ENCODE data around the gene PFKFB1. TPM values are rescaled to one million over a fixed set of nuclear protein-coding genes. Genes with fewer than 3 reads are reported as not detected.

The PFKFB1 gene
- total RNA-seq, 1 donor from 2014 or later, result 0.77 TPM

- no peaks in the 10 kb centered on the region for H3K4me1 Mint-ChIP-seq (ENCODE audit: low read depth)
- DNase-seq (ENCODE audit: low spot score, unreplicated experiment), result no peak
- H3K27me3 Mint-ChIP-seq, result no peaks in the 10 kb centered on the region
- H3K9me3 Mint-ChIP-seq (ENCODE audit: low read depth), result peaks cover 7% of the 10 kb centered on the region
- no peak for TF ChIP-seq CTCF (IDR thresholded peaks at IDR 0.05; ENCODE audit: unreplicated experiment)
- no peak overlapping the region for H3K4me3 Mint-ChIP-seq (ENCODE audit: low read depth)
- H3K27ac Mint-ChIP-seq, result no peak overlapping the region
- peaks cover 9% of the 10 kb centered on the region for H3K36me3 Mint-ChIP-seq (ENCODE audit: insufficient read depth)
Observed at GRCh38 chrX:54933150-54933826, 60.7 kb downstream of the PFKFB1 start.

DNA sequence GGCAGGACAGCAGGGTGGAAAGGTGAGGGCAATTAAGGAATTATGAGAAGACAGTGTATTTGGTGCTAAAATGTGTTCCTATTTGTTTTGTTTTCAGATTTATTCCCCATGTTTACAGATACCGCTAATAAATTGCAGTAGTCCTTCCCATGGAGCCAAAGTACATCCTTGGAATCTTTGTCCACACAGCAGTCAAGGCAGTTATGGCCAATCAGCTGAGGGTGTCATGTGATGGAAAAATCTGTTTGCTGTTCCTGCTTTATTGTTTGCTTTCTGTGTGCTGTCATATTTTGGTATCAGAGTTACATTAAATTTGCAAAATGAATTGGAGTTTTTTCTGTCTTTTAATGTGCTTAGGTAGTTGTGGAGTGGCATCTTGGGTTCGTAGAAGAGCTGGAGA lies 62.9 kb downstream of the PFKFB1 start:
- peak overlapping the region; percentile 4 for H3K27ac Mint-ChIP-seq
- peaks cover 3% of the 10 kb centered on the region for H3K9me3 Mint-ChIP-seq (ENCODE audit: low read depth)
- H3K27me3 Mint-ChIP-seq, result no peaks in the 10 kb centered on the region
- peaks cover 12% of the 10 kb centered on the region for H3K36me3 Mint-ChIP-seq (ENCODE audit: insufficient read depth)
- DNase-seq (ENCODE audit: low spot score, unreplicated experiment), result no peak
- no peaks in the 10 kb centered on the region for H3K4me1 Mint-ChIP-seq (ENCODE audit: low read depth)
- H3K4me3 Mint-ChIP-seq (ENCODE audit: low read depth), result no peak overlapping the region
- no peak for TF ChIP-seq CTCF (IDR thresholded peaks at IDR 0.05; ENCODE audit: unreplicated experiment)

GRCh38 chrX:54930291-54931049 lies 63.5 kb downstream of the PFKFB1 start:
- Mint-ChIP-seq H3K4me3 (ENCODE audit: low read depth) (no peak overlapping the region), H3K27ac (no peak overlapping the region), H3K27me3 (no peaks in the 10 kb centered on the region), H3K36me3 (ENCODE audit: insufficient read depth) (peaks cover 14% of the 10 kb centered on the region), H3K4me1 (ENCODE audit: low read depth) (no peaks in the 10 kb centered on the region), H3K9me3 (ENCODE audit: low read depth) (peaks cover 7% of the 10 kb centered on the region)
- TF ChIP-seq CTCF (IDR thresholded peaks at IDR 0.05; ENCODE audit: unreplicated experiment), result no peak
- no peak for DNase-seq (ENCODE audit: low spot score, unreplicated experiment)

- peaks cover 14% of the 10 kb centered on the region for H3K36me3 Mint-ChIP-seq (ENCODE audit: insufficient read depth)
- H3K4me1 Mint-ChIP-seq (ENCODE audit: low read depth), result no peaks in the 10 kb centered on the region
- DNase-seq (ENCODE audit: low spot score, unreplicated experiment), result no peak
- peaks cover 7% of the 10 kb centered on the region for H3K9me3 Mint-ChIP-seq (ENCODE audit: low read depth)
- no peak for TF ChIP-seq CTCF (IDR thresholded peaks at IDR 0.05; ENCODE audit: unreplicated experiment)
- no peaks in the 10 kb centered on the region for H3K27me3 Mint-ChIP-seq
- no peak overlapping the region for H3K4me3 Mint-ChIP-seq (ENCODE audit: low read depth)
- H3K27ac Mint-ChIP-seq, result no peak overlapping the region
Observed at GRCh38 chrX:54928876-54929275, 65.1 kb downstream of the PFKFB1 start.

DNA sequence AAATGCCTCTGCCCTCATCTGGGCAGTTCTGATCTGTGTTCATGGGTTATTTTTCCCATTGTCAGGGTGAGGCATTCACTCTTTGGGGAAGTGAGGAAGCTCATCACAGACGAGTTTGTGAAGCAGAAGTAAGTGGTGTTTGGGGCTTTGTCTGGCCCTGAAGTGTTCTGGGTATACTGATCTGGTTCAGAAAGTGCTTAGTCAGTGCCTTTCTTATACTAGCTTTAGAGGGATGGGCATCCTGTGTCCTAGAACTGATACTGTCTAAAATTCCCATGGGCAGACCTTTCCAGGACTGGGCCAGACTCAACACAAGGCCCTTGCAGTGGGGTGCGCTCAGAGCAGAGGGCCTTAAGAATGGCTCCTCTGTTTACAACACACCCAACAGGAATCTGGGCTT lies 67.0 kb downstream of the PFKFB1 start:
- H3K27ac Mint-ChIP-seq, result no peak overlapping the region
- no peak overlapping the region for H3K4me3 Mint-ChIP-seq (ENCODE audit: low read depth)
- peaks cover 15% of the 10 kb centered on the region for H3K36me3 Mint-ChIP-seq (ENCODE audit: insufficient read depth)
- H3K9me3 Mint-ChIP-seq (ENCODE audit: low read depth), result peaks cover 9% of the 10 kb centered on the region
- no peak for DNase-seq (ENCODE audit: low spot score, unreplicated experiment)
- TF ChIP-seq CTCF (IDR thresholded peaks at IDR 0.05; ENCODE audit: unreplicated experiment), result no peak
- H3K27me3 Mint-ChIP-seq, result no peaks in the 10 kb centered on the region
- H3K4me1 Mint-ChIP-seq (ENCODE audit: low read depth), result peaks cover 3% of the 10 kb centered on the region

All from progenitor cell of endocrine pancreas (in vitro differentiated cells).